ENCODE measurements around the gene INSYN2B.

DNA sequence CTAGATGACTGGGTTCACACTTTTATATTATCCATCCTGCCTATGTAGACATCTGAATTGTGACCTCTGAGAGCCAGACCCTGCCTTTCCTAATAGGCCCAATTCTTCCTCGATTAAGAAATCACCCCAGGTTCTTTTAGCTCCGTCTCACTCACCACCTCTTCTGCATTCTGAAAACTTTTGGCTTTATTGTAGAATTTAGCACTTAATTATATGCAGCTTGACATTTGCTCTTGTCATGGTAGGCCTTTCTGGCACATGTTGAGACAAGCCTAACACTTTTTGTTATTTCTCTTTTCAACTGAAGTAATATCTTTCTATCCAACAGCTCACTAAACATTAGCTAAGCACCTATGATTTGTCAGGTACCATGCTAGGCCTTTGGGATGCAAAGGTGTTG, 163.3 kb downstream of the INSYN2B start:
- TF ChIP-seq, protein P1, sequence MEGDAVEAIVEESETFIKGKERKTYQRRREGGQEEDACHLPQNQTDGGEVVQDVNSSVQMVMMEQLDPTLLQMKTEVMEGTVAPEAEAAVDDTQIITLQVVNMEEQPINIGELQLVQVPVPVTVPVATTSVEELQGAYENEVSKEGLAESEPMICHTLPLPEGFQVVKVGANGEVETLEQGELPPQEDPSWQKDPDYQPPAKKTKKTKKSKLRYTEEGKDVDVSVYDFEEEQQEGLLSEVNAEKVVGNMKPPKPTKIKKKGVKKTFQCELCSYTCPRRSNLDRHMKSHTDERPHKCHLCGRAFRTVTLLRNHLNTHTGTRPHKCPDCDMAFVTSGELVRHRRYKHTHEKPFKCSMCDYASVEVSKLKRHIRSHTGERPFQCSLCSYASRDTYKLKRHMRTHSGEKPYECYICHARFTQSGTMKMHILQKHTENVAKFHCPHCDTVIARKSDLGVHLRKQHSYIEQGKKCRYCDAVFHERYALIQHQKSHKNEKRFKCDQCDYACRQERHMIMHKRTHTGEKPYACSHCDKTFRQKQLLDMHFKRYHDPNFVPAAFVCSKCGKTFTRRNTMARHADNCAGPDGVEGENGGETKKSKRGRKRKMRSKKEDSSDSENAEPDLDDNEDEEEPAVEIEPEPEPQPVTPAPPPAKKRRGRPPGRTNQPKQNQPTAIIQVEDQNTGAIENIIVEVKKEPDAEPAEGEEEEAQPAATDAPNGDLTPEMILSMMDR (IDR thresholded peaks at IDR 0.05; ENCODE audit: insufficient read depth, low read length, poor library complexity, severe bottlenecking) = no peak
- no peak for TF ChIP-seq EZH2phosphoT487 (conservative IDR thresholded peaks at IDR 0.05; ENCODE audit: low read length)
